ENCODE results near the gene NCAPH2. TPM values are rescaled to one million over a fixed set of nuclear protein-coding genes. Genes with fewer than 3 reads are reported as not detected.

The NCAPH2 gene
- total and polyA plus RNA-seq, 3 experiments from 2014 or later: 36.5 to 165 (median 155) TPM

DNA sequence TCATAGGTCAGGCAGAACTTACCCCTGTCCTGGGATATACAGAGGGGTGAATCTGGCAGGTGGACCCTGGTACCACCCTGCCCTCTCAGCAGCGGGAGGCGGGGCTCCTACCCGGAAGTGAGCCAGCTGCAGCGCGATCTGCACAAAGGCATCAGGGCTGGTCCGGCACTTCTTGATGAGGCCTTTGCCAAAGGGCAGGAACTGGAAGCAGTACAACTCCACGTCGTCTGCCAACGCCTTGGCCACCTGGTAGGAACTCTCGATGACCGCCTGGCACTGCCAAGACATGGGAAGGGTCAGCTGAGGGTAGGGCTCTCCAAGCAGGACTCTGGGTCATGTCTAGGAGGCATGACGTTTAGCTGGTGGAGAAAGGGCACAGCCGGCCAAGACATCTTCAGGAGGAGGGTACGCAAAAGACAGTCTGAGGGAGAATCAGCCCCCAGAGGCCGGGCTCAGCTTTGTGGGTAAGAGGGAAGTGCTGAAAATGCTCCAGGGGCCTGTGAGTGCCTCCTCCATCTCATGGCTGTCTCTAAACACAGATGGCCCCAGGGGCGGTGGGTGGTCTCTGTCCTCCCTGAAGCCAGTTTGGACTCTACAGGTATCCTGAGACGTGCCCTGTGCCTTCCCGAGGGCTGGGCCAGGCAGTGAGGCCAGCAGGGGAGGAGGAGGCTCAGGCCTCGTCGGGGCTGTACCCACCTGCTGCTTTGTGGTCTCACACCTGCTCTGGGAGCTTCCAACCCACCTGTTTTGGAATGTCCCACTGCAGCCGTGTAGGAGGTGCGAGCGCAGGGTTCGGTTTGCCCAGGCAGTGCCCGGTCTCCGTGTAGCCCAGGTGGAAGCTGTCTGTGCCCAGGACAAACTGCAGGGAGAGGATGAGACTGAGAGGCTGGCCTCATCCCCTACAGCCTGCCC, 63.5 kb downstream of the NCAPH2 start:
- no peaks in the 10 kb centered on the region for H3K4me1 ChIP-seq (ENCODE audit: insufficient read depth, low read length)
- no peak overlapping the region for H3K4me3 ChIP-seq (ENCODE audit: low read length)
- H3K36me3 Mint-ChIP-seq: peaks cover 0 to 58% (median 3%) of the 10 kb centered on the region in 3 donors
- H3K4me1 Mint-ChIP-seq: peaks cover 0 to 3% (median 0%) of the 10 kb centered on the region in 3 donors
- H3K27ac ChIP-seq (ENCODE audit: low read depth, low read length): no peak overlapping the region
- no peaks in the 10 kb centered on the region for H3K27me3 ChIP-seq (ENCODE audit: insufficient read depth, low read length, poor library complexity, severe bottlenecking)
- ChIA-PET POLR2A (no interaction called here), CTCF (interaction anchor here (0.9 to 2.0 kb wide), 2 partner anchors 8 to 50 kb away, joined by 3 to 12 read pairs; partner anchors contain the start of gene SYCE3)
- peak overlapping the region in 1 of 8 donors; percentile 65 for H3K27ac Mint-ChIP-seq
- H3K4me3 Mint-ChIP-seq: no peak overlapping the region
- H3K9me3 Mint-ChIP-seq: no peaks in the 10 kb centered on the region
- peaks cover 8% of the 10 kb centered on the region for H3K36me3 ChIP-seq (ENCODE audit: insufficient read depth, low read length)
- H3K9me3 ChIP-seq (ENCODE audit: low read length): no peaks in the 10 kb centered on the region
- DNase-seq: no peak
- H3K27me3 Mint-ChIP-seq: peaks cover 0 to 1% of the 10 kb centered on the region in 2 donors

DNA sequence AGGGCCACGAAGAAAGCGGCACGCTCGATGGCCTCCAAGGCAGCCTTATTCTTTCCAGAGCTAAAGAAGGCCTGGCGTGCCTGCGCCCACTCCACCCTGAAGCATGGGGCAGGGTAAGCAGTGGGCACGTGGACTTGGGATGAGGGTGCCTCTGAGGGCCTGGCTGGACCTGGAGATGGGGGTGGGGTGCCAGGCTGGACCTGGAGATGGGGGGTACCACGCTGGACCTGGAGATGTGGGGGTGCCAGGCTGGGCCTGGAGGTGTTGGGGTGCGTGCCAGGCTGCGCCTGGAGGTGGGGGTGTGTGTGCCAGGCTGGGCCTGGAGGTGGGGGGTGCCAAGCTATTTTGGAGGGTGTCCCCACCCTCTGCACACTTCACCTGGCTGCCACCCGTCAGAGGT, 64.9 kb downstream of the NCAPH2 start:
- peaks cover 0 to 59% (median 3%) of the 10 kb centered on the region in 3 donors for H3K36me3 Mint-ChIP-seq
- no peaks in the 10 kb centered on the region for H3K9me3 Mint-ChIP-seq
- H3K4me1 Mint-ChIP-seq: peaks cover 5 to 13% (median 5%) of the 10 kb centered on the region in 3 donors
- H3K27ac Mint-ChIP-seq: no peak overlapping the region
- H3K27me3 Mint-ChIP-seq: no peaks in the 10 kb centered on the region
- H3K27ac ChIP-seq (ENCODE audit: low read depth, low read length): no peak overlapping the region
- H3K4me1 ChIP-seq (ENCODE audit: insufficient read depth, low read length): no peaks in the 10 kb centered on the region
- no peak overlapping the region for H3K4me3 Mint-ChIP-seq
- H3K9me3 ChIP-seq (ENCODE audit: low read length): no peaks in the 10 kb centered on the region
- ChIA-PET CTCF (interaction anchor here (2.0 kb wide), 1 partner anchor 10 kb away, joined by 12 read pairs; the partner anchor contains the start of gene SYCE3), POLR2A (interaction anchor here (0.9 kb wide), 1 partner anchor 17 kb away, joined by 3 read pairs; no protein-coding TSS in a partner anchor)
- H3K36me3 ChIP-seq (ENCODE audit: insufficient read depth, low read length): peaks cover 8% of the 10 kb centered on the region
- DNase-seq: no peak
- no peaks in the 10 kb centered on the region for H3K27me3 ChIP-seq (ENCODE audit: insufficient read depth, low read length, poor library complexity, severe bottlenecking)
- H3K4me3 ChIP-seq (ENCODE audit: low read length): no peak overlapping the region

DNA sequence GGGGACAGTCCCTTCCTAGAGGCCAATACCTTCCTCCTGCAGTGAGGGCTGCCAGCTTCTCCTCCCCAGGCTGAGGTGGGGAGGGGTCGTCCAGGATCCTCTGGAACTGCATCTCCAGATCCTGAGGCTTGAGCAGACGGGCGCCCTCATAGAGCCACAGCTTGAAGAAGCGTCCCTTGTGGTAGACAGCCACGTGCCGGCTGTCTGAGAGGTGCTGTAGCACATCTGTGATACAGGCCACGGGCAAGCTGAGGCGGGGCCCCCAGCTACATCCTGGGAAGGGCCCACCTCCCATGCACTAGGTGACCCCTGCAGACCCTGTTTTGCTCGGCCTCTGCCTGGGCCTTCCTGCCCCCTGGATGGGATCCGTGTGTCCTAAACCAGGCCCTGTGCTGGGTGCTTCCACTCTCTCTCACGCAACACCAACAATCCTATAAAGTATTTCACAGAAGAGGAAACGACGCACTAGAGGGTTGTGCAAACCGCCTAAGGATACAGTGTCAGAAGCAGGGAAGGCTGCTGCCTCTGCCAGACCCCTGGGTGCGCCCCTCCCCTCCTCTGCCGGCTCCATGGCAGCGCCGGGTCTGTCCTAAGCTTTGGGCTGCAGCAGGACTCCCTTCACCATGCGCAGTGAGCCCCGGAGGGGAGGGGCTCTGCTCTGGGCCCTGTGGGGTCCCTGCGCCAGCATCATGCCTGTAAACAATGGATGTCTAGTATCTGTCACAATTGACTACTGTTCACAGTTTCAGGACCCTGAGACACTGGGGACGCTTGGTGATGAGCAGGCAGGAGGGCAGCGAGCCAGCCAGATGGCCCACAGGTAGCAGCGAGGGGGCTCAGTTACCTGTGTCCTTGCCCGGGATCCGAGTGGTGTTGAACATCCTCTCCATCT, 65.7 kb downstream of the NCAPH2 start:
- ChIA-PET POLR2A (no interaction called here), CTCF (no interaction called here)
- H3K27ac ChIP-seq (ENCODE audit: low read depth, low read length): no peak overlapping the region
- Mint-ChIP-seq H3K4me1 (peaks cover 5 to 13% (median 5%) of the 10 kb centered on the region in 3 donors), H3K36me3 (peaks cover 0 to 57% (median 3%) of the 10 kb centered on the region in 3 donors), H3K27me3 (no peaks in the 10 kb centered on the region), H3K9me3 (no peaks in the 10 kb centered on the region), H3K4me3 (peak overlapping the region in 1 of 7 donors; percentile 42), H3K27ac (no peak overlapping the region)
- H3K9me3 ChIP-seq (ENCODE audit: low read length): no peaks in the 10 kb centered on the region
- H3K36me3 ChIP-seq (ENCODE audit: insufficient read depth, low read length): peaks cover 8% of the 10 kb centered on the region
- H3K27me3 ChIP-seq (ENCODE audit: insufficient read depth, low read length, poor library complexity, severe bottlenecking): no peaks in the 10 kb centered on the region
- no peak overlapping the region for H3K4me3 ChIP-seq (ENCODE audit: low read length)
- H3K4me1 ChIP-seq (ENCODE audit: insufficient read depth, low read length): no peaks in the 10 kb centered on the region
- no peak for DNase-seq

DNA sequence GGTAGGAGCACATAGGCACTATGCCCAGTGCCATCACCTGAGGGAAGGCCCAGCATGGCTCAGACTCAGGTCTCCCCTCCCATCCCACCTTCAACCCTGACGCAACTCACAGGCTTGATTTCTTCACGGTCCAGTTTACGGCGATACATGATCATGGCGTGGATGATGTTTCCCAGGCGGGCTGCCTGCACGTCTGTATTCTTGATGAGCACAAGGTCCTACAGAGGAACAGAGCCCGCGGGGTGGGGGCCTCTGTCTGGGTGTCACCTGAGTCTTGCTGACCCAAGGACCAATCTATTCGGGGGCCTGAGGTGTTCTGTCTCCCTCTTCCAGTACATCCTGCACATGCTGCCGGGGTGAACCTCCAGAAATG, 66.3 kb downstream of the NCAPH2 start:
- Mint-ChIP-seq H3K9me3 (no peaks in the 10 kb centered on the region), H3K4me1 (peaks cover 5 to 13% (median 5%) of the 10 kb centered on the region in 3 donors), H3K36me3 (peaks cover 0 to 51% (median 3%) of the 10 kb centered on the region in 3 donors), H3K27ac (no peak overlapping the region), H3K4me3 (peak overlapping the region in 1 of 7 donors; percentile 42), H3K27me3 (no peaks in the 10 kb centered on the region)
- CTCF ChIA-PET: no interaction called here
- no peak overlapping the region for H3K4me3 ChIP-seq (ENCODE audit: low read length)
- no peaks in the 10 kb centered on the region for H3K27me3 ChIP-seq (ENCODE audit: insufficient read depth, low read length, poor library complexity, severe bottlenecking)
- no peaks in the 10 kb centered on the region for H3K9me3 ChIP-seq (ENCODE audit: low read length)
- POLR2A ChIA-PET: no interaction called here
- DNase-seq: no peak
- H3K27ac ChIP-seq (ENCODE audit: low read depth, low read length): no peak overlapping the region
- peaks cover 6% of the 10 kb centered on the region for H3K36me3 ChIP-seq (ENCODE audit: insufficient read depth, low read length)
- H3K4me1 ChIP-seq (ENCODE audit: insufficient read depth, low read length): no peaks in the 10 kb centered on the region

Other genes starting within 250 kb of the NCAPH2 start
- gene MAPK12, start 246.5 kb upstream of the NCAPH2 start, total RNA-seq: 1 to 10 TPM; 9.3 to 9.7 TPM
- gene MAPK12, start 246.5 kb upstream of the NCAPH2 start, polyA plus RNA-seq: 0.03 TPM
- 10 to 100 TPM; 12.8 to 13.2 TPM for gene MAPK11, start 237.8 kb upstream of the NCAPH2 start, total RNA-seq
- 0.28 TPM for gene MAPK11, start 237.8 kb upstream of the NCAPH2 start, polyA plus RNA-seq
- gene PLXNB2, start 200.6 kb upstream of the NCAPH2 start, total RNA-seq: 10 to 100 TPM; 13.4 to 14.4 TPM
- 0.17 TPM for gene PLXNB2, start 200.6 kb upstream of the NCAPH2 start, polyA plus RNA-seq
- gene DENND6B, start 181.2 kb upstream of the NCAPH2 start, total RNA-seq: 1 to 10 TPM; 3.9 to 4.3 TPM
- 0.67 TPM for gene DENND6B, start 181.2 kb upstream of the NCAPH2 start, polyA plus RNA-seq
- 10 to 100 TPM; 49.7 to 55.9 TPM for gene PPP6R2, start 164.9 kb upstream of the NCAPH2 start, total RNA-seq
- gene PPP6R2, start 164.9 kb upstream of the NCAPH2 start, polyA plus RNA-seq: 34.2 TPM
- gene SBF1, start 33.2 kb upstream of the NCAPH2 start, total RNA-seq: 100 to 1,000 TPM; 144 to 150 TPM
- gene SBF1, start 33.2 kb upstream of the NCAPH2 start, polyA plus RNA-seq: 43.8 TPM
- 1 to 10 TPM; 3.4 to 3.5 TPM for gene ADM2, start 26.7 kb upstream of the NCAPH2 start, total RNA-seq
- gene ADM2, start 26.7 kb upstream of the NCAPH2 start, polyA plus RNA-seq: 0.24 TPM
- under 1 TPM in 1 of 2 experiments, not detected in 1; 0.31 TPM for gene MIOX, start 21.4 kb upstream of the NCAPH2 start, total RNA-seq
- not detected for gene MIOX, start 21.4 kb upstream of the NCAPH2 start, polyA plus RNA-seq
- gene LMF2, start 522 bp upstream of the NCAPH2 start, total RNA-seq: 10 to 100 TPM; 88.6 to 89.4 TPM
- gene LMF2, start 522 bp upstream of the NCAPH2 start, polyA plus RNA-seq: 33.6 TPM
- 1 to 10 TPM; 2.4 to 3.5 TPM for gene SCO2, start 17.4 kb downstream of the NCAPH2 start, total RNA-seq
- 6.5 TPM for gene SCO2, start 17.4 kb downstream of the NCAPH2 start, polyA plus RNA-seq
- gene TYMP, start 21.8 kb downstream of the NCAPH2 start, total RNA-seq: 10 to 100 TPM; 86.1 to 93.6 TPM
- gene TYMP, start 21.8 kb downstream of the NCAPH2 start, polyA plus RNA-seq: 17.5 TPM
- gene KLHDC7B, start 37.7 kb downstream of the NCAPH2 start, total RNA-seq: 1 to 10 TPM; 5.1 to 6.2 TPM
- gene KLHDC7B, start 37.7 kb downstream of the NCAPH2 start, polyA plus RNA-seq: 8.1 TPM
- not detected for gene SYCE3, start 54.7 kb downstream of the NCAPH2 start, total RNA-seq
- gene SYCE3, start 54.7 kb downstream of the NCAPH2 start, polyA plus RNA-seq: not detected
- 10 to 100 TPM; 43.6 to 45.0 TPM for gene CPT1B, start 70.2 kb downstream of the NCAPH2 start, total RNA-seq
- gene CPT1B, start 70.2 kb downstream of the NCAPH2 start, polyA plus RNA-seq: 0.40 TPM
- 10 to 100 TPM; 72.1 to 76.1 TPM for gene CHKB, start 74.6 kb downstream of the NCAPH2 start, total RNA-seq
- gene CHKB, start 74.6 kb downstream of the NCAPH2 start, polyA plus RNA-seq: 33.3 TPM
- gene MAPK8IP2, start 92.6 kb downstream of the NCAPH2 start, total RNA-seq: under 1 TPM; 0.20 to 0.28 TPM
- not detected for gene MAPK8IP2, start 92.6 kb downstream of the NCAPH2 start, polyA plus RNA-seq
- 10 to 100 TPM; 23.6 to 25.3 TPM for gene ARSA, start 119.9 kb downstream of the NCAPH2 start, total RNA-seq
- 10.6 TPM for gene ARSA, start 119.9 kb downstream of the NCAPH2 start, polyA plus RNA-seq
- under 1 TPM; 0.07 TPM for gene SHANK3, start 164.6 kb downstream of the NCAPH2 start, total RNA-seq
- not detected for gene SHANK3, start 164.6 kb downstream of the NCAPH2 start, polyA plus RNA-seq
- not detected for gene ACR, start 230.0 kb downstream of the NCAPH2 start, total RNA-seq
- not detected for gene ACR, start 230.0 kb downstream of the NCAPH2 start, polyA plus RNA-seq